Keratinocyte (primary cell): ENCODE measurements around the gene MIPOL1. TPM values are rescaled to one million over a fixed set of nuclear protein-coding genes. Genes with fewer than 3 reads are reported as not detected.

Experiments used
- DNase-seq: peaks from one replicate; pipeline ENCODE4 v3.0.0-alpha.2; 2011; ENCODE audit warnings: low read depth, missing footprints, low spot score
- FAIRE-seq: peaks from 2 replicates; lab custom pipeline; 2011; peaks lifted over from hg19 to GRCh38; lab: Jason Lieb, UNC
- H2AFZ ChIP-seq: 2 replicates; pipeline ENCODE4 v1.6.0; 2012; ENCODE audit warnings: low read length, control low read depth, inconsistent platforms; ENCODE audit not compliant: control insufficient read depth
- H3K27ac ChIP-seq: 2 replicates; pipeline ENCODE4 v1.5.1; 2011; ENCODE audit warnings: low read length; ENCODE audit not compliant: control insufficient read depth, insufficient read depth
- H3K27me3 ChIP-seq: 3 replicates; pipeline ENCODE4 v1.6.0; 2011; ENCODE audit warnings: low read length; ENCODE audit not compliant: control insufficient read depth, insufficient read depth; ENCODE audit errors: extremely low read depth
- H3K36me3 ChIP-seq, 2 experiments: 2 replicates in 1 of 2; 3 replicates in 1 of 2; pipeline ENCODE4 v1.5.1; 2011; ENCODE audit warnings: low read length in 2 of 2, mild to moderate bottlenecking in 1 of 2; ENCODE audit not compliant: control insufficient read depth in 2 of 2, insufficient read depth in 2 of 2; ENCODE audit errors: extremely low read depth in 1 of 2
- H3K4me1 ChIP-seq: 3 replicates; pipeline ENCODE4 v1.5.1; 2011; ENCODE audit warnings: low read length; ENCODE audit not compliant: control insufficient read depth, insufficient read depth; ENCODE audit errors: extremely low read depth
- H3K4me2 ChIP-seq: 3 replicates; pipeline ENCODE4 v1.6.0; 2011; ENCODE audit warnings: low read depth, low read length; ENCODE audit not compliant: control insufficient read depth, insufficient read depth; ENCODE audit errors: extremely low read depth
- H3K4me3 ChIP-seq, 3 experiments: fragments of 200-600 bp in 1 of 3; sonication (generic) in 1 of 3; 2 replicates in 2 of 3; 3 replicates in 1 of 3; pipeline ENCODE4 v1.5.1; 2011 to 2016; ENCODE audit warnings: low read length in 3 of 3, mild to moderate bottlenecking in 3 of 3, control low read depth in 2 of 3, inconsistent platforms in 1 of 3, low read depth in 1 of 3, mixed read lengths in 1 of 3, mixed run types in 1 of 3, moderate library complexity in 1 of 3; ENCODE audit not compliant: control insufficient read depth in 2 of 3, insufficient read depth in 2 of 3; ENCODE audit errors: extremely low read depth in 1 of 3
- H3K79me2 ChIP-seq: 2 replicates; pipeline ENCODE4 v1.6.0; 2012; ENCODE audit warnings: low read length; ENCODE audit not compliant: control insufficient read depth, insufficient read depth
- H3K9ac ChIP-seq: 3 replicates; pipeline ENCODE4 v1.6.0; 2011; ENCODE audit warnings: low read length; ENCODE audit not compliant: control insufficient read depth, insufficient read depth; ENCODE audit errors: extremely low read depth
- H3K9me1 ChIP-seq: 3 replicates; pipeline ENCODE4 v1.6.0; 2011; ENCODE audit warnings: low read length; ENCODE audit not compliant: control insufficient read depth, insufficient read depth; ENCODE audit errors: extremely low read depth
- H3K9me3 ChIP-seq: 2 replicates; pipeline ENCODE4 v1.5.1; 2012; ENCODE audit warnings: low read depth, low read length; ENCODE audit not compliant: control insufficient read depth
- H4K20me1 ChIP-seq: 3 replicates; pipeline ENCODE4 v1.6.0; 2011; ENCODE audit warnings: low read length; ENCODE audit not compliant: control insufficient read depth, insufficient read depth; ENCODE audit errors: extremely low read depth
- CTCF ChIP-seq, 3 experiments: IDR thresholded peaks in 1 of 3; conservative IDR thresholded peaks in 1 of 3; optimal IDR thresholded peaks in 1 of 3; 2 replicates in 2 of 3; 3 replicates in 1 of 3; pipeline versions ENCODE3 to v1.5.1; 2011; ENCODE audit warnings: low read length in 3 of 3, mild to moderate bottlenecking in 3 of 3, moderate library complexity in 2 of 3, control low read depth in 1 of 3, inconsistent platforms in 1 of 3; ENCODE audit not compliant: insufficient read depth in 2 of 3; ENCODE audit errors: extremely low read depth in 1 of 3
- EZH2 ChIP-seq: IDR thresholded peaks from one replicate; pipeline ENCODE4 v1.6.1; 2012; ENCODE audit warnings: inconsistent platforms, mild to moderate bottlenecking, low read length, moderate library complexity
- dilution Hi-C: fragments of 300-500 bp; cut with MboI; formaldehyde crosslinking; loops from one replicate; pipeline ENCODE4 v1.7.0; 2020; ENCODE audit warnings: low sequenced_read_pairs; ENCODE audit not compliant: extremely low pct_ligation_motif_present
- polyA plus RNA-seq, 5 experiments: library from polyadenylated mRNA; depleted of rRNA in 3 of 5; stranded (reverse) in 3 of 5; stranded (forward) in 1 of 5; unstranded in 1 of 5; fragments of >200 nt; gene quantifications; 1 replicate in 1 of 5; 2 replicates in 3 of 5; 3 replicates in 1 of 5; pipeline versions ENCODE4 v1.2.1 to v1.2.3, GENCODE V29; 2011 to 2012; ENCODE audit warnings: missing spikeins in 2 of 5, low read depth in 1 of 5, low replicate concordance in 1 of 5

Gene MIPOL1
- polyA plus RNA-seq, 1 donor (not counting 4 experiments of a cell fraction or from before 2014, with no cell fraction given): 10.9 TPM

- Histone ChIP-seq H2AFZ (no peak overlapping the region), H4K20me1 (no peaks in the 10 kb centered on the region), H3K4me3 (no peak overlapping the region), H3K9me1 (no peaks in the 10 kb centered on the region), H3K4me1 (no peaks in the 10 kb centered on the region), H3K27ac (no peak overlapping the region), H3K27me3 (no peaks in the 10 kb centered on the region), H3K9me3 (no peaks in the 10 kb centered on the region), H3K4me2 (no peak overlapping the region), H3K9ac (no peak overlapping the region), H3K36me3 (no peaks in the 10 kb centered on the region), H3K79me2 (no peaks in the 10 kb centered on the region)
- TF ChIP-seq EZH2 (no peak), CTCF (optimal IDR thresholded peaks at IDR 0.05 in 1 of 3, IDR thresholded peaks at IDR 0.05 in 1 of 3, conservative IDR thresholded peaks at IDR 0.05 in 1 of 3; ENCODE audit: extremely low read depth in 1 of 3, insufficient read depth in 2 of 3, low read length in 3 of 3) (no peak)
- dilution Hi-C loops: no loop called here
- no peak for DNase-seq
- no peak for FAIRE-seq
Observed at GRCh38 chr14:37508503-37508902, 310.8 kb downstream of the MIPOL1 start.

- no peaks in the 10 kb centered on the region for H4K20me1 ChIP-seq
- H3K9me1 ChIP-seq: no peaks in the 10 kb centered on the region
- no peaks in the 10 kb centered on the region for H3K79me2 ChIP-seq
- no peaks in the 10 kb centered on the region for H3K9me3 ChIP-seq
- dilution Hi-C loops: no loop called here
- TF ChIP-seq EZH2 (no peak), CTCF (optimal IDR thresholded peaks at IDR 0.05 in 1 of 3, IDR thresholded peaks at IDR 0.05 in 1 of 3, conservative IDR thresholded peaks at IDR 0.05 in 1 of 3; ENCODE audit: extremely low read depth in 1 of 3, insufficient read depth in 2 of 3, low read length in 3 of 3) (no peak)
- no peaks in the 10 kb centered on the region for H3K36me3 ChIP-seq
- H3K27me3 ChIP-seq: no peaks in the 10 kb centered on the region
- FAIRE-seq (no peak), DNase-seq (no peak)
- no peak overlapping the region for H3K4me2 ChIP-seq
- no peak overlapping the region for H3K9ac ChIP-seq
- no peak overlapping the region for H3K27ac ChIP-seq
- no peak overlapping the region for H2AFZ ChIP-seq
- no peaks in the 10 kb centered on the region for H3K4me1 ChIP-seq
- no peak overlapping the region for H3K4me3 ChIP-seq
Observed at GRCh38 chr14:37512173-37512572, 314.4 kb downstream of the MIPOL1 start.
